ENCODE measurements around the gene TMSB15B.
A peak's percentile ranks its signal among the peaks of the same experiment; 100 is the strongest.
"Not testable (repeated sequence)": the region's sequence is repeated elsewhere in the genome, so short reads cannot be mapped to it uniquely, and the experiment has no call there.

Gene TMSB15B

DNA sequence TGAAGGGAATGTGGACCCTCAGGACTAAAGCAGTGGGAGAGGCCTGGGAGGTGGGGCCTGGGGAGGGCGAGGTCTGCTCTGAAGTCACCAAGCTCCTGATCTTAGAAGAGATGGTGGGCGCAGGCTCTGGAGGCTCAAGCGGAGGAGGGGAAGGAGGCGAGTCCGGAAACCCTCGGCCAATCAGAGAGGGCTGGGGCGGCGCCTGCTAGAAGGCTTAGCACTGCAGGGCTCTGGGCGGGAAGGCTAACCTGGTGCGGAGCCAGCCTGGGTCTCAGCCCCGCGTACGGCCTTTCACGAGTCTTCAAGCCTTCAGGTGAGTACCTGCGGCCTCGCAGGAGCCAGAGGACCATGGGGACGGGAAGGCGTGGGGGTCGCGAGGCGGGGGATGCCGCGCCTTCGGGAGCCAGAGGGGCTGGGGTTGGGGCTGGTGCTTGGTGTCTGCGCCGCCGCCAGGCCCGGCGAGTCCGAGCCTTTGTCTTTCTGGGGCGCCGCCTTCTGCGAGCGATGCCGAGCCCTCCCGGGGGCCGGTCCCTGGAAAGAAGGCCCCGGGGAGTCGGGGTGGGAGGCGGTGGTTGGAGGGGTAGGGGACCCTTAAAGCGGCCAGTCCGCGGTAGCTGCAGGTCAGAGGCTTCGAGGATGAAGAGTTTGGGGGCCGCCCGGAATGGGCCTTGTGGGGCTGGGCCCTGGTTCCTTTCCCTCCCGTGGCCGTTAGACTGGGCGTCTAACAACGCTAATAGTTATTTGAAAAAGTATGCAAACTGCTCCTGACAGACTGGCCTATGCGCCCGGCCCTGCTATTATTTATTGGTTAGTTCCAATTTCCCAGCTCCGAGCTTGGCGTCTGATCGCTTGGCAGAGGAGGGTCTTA is at the start of gene TMSB15B:
TMSB15B (plus strand) TSS at position 217 of the 868 bp plus-strand sequence.
- not testable (repeated sequence) for DNase-seq (ENCODE audit: low spot score)

DNA sequence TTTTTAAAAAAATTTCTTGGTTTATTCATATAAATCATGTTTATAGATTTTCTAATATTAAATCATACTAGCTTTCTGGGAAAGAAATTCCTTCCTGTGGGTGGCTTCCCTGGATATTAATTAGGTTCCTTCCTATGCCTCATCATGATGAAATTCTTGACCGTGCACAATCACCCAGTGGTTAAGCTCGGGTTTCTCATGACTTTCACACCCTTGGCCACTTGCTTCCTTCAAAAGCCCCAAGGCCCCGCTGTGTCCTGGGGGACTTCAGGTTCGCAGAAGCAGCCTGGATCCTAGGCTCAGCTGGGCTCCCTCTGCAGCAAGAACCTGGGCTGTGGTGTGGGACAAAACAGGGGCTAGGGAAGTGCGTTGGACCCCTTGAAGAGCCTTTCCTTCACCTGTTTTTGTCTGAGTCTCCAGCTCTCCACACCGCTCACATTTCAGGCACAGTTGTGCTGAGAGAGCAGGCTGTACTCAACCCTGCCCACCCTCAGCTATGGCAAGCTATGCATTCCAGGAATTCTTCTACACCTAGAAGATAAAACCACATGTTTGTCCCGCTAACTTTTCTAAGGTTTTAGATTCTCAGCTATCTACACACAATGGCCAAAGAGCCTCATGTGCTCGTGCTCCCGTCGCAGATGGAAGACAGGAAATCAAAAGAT is 48.9 kb upstream of the TMSB15B start:
- DNase-seq (ENCODE audit: low spot score): no peak

DNA sequence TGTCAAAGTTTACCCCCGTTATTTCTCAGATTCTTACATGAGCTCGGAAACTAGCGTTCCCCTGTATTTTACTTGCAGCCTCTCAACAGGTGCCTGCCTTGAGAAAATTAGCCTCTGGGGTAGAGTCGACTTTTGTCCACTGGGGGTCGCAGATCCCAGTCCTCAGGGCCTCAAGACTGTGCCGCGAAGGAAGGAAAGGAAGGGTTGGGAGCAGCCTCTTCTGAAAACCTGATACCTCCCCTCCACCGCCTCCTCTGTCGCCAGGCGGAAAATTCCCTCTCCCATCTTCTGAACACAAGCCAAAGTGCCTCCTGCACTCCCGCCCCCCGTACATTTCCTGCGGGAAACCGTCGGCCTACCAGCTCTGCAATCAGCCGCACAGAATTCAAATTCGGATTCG is 44.4 kb upstream of the TMSB15B start:
- DNase-seq (ENCODE audit: low spot score): peak; percentile 69

DNA sequence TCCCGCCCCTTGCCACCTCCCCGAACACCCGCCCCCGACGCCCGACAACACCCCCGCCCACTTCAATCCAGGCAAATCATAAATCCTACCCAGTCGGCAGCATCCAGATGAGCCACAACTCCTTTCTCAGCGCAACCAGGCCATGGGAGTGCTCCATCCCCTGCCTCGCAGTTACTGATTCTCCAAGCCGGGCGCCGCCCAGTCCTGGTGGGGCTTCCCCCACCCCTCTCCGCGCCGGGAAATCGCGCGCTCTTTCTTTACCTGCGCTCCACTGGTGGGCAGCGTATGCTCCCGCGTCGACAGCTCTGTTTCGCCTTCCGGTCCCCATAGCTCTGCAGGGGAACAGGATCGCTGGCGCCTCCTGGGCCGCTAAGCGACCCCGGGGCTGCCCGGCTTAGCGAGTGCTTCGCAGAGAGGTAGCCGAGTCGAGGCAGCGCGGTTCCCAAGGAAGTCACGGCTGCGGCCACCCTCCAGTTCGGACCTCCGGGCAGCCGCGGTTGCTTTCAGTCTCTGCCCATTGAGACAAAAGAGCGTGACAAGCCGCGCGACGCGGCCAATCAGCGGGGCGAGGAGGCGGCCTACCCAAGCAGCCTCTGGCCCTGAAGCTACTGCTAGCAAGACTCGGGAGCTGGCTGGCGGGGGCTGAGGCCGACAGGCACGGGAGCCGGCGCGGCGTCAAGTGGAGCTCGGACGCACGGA is 43.7 kb upstream of the TMSB15B start:
- DNase-seq (ENCODE audit: low spot score): peak; percentile 69

DNA sequence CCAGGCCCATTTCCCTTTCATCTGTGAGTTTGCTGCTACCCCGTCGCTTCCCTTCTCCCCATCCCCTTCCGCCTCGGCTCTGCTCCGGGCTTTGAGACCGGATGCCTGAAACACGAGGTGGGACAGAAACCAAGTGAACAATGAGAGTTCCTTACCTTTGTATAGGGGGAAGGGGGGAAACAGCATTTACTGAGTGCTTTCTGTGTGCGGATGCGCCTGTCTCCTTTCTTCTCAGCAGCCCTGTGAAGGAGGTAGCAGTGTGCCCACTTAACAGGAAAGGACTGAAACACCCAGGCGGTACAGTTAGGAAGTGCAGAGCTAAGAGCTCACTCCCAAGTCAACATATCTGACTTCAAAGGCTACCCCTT is 43.2 kb upstream of the TMSB15B start:
- DNase-seq (ENCODE audit: low spot score): peak; percentile 22

DNA sequence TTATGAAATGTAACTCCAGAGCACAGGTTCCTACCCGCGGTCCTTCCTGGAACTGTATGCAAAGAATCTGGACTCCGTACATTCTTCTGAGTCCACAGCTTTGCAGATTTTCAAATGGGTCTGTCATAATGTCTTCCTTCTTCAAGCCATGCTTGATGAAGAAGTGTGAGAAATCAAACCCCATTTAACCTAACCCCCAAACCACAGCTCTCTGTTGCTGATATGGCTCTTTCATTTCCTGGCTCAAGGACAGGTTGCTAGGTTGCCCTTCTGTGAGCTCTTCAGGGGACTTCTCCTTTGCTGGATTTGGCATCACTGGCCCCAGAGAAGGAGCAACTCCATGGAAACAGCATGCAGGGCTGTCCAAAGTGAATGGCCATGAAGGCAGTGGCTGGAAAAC is 41.9 kb upstream of the TMSB15B start:
- DNase-seq (ENCODE audit: low spot score): not testable (repeated sequence)

DNA sequence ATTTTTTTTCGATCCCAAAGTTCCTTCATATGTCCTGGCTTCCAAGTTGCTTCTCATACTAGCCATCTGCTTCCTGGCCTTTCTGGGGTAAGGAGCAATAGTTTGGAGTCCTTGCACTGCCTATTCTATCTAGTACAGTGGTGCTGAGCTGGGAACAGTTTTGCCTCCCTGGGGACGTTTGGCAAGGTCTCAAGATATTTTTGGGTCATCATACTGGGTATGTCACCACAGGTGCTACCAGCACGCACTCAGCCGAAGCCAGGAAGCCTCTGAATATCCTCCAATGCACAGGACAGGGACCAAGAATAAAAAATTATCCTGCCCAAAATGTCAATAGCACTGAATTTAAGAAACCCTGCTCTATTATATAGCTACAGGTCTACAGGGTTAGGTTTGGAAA is 35.4 kb upstream of the TMSB15B start:
- no peak for DNase-seq (ENCODE audit: low spot score)

DNA sequence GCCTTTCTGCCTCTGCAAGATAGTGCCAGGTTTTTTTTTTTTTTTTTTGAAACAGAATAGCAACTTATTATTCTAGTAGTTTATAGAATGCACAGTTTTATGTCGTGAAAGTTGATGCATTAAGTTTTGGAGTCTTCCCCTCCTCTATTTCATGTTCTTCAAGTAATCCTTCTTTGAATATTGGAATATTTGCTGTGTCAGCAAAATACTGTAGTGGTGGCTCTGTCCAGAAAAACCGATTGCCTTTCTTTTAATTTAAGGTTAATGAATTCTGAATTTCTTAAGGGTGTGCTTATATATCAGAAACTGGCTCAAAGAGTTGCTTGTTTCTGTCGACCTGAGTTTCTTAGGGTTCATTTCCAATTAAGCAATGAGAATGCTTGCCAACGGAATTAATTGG is 34.8 kb upstream of the TMSB15B start:
- DNase-seq (ENCODE audit: low spot score): no peak

DNA sequence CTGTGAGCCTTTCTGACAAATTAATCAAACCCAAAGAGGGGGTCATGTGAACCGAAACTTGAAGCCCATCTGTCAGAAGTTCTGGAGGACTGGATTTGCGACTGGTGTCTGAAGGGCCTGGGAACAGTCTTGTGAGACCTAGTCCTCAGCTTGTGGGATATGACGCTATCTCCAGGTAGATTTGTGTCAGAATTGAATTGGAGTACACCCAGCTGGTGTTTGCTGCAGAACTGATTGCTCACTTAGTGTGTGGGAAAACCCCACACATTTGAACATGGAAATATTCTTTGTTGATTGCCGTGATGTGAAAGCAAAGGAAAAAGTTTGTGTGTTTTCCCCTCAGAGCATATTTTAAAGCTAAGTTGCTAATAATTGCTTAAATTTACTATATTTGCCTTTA is 30.3 kb upstream of the TMSB15B start:
- DNase-seq (ENCODE audit: low spot score): no peak

DNA sequence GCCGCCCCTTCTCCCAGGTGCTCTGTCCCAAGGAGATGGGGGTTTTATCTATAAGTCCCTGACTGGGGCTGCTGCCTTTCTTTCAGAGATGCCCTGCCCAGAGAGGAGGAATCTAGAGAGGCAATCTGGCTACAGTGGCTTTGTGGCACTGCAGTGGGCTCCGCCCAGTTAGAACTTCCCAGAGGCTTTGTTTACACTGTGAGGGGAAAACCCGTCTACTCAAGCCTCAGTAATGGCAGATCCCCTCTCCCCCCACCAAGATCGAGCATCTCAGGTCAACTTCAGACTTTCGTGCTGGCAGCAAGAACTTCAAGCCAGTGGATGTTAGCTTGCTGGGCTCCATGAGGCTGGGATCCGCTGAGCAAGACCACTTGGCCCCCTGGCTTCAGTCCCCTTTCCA is 22.2 kb upstream of the TMSB15B start:
- not testable (repeated sequence) for DNase-seq (ENCODE audit: low spot score)

DNA sequence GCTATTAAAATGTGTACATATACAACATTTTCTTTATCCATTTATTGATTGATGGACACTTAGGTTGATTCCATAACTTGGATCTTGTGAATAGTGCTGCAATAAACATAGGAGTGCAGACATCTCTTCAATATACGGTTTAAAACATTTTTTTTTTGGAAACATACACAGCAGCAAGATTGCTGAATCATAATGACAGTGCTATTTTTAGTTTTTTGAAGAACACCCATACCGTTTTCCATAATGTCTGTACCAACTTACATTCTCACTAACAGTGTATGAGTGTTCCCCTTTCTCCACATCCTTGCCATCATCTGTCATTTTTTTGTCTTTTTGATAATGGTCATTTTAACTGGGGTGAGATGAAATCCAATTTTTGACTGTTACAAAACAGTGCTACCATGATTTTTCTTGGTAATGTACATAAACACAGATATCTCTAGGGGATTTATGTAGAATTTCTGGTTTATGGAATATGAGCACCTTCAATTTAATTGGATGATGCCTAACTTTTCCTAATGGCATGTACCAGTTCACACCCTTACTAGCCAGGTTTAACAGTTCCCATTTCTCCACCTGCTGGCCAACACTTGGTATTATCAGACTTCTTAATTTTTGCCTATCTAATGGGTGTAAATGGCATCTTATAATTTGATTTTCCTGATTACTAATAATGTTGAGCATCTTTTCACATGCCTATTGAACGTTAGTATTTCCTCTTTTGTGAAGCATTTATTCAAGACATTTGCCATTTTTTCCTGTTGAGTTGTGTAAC is 21.0 kb upstream of the TMSB15B start:
- peak; percentile 13 for DNase-seq (ENCODE audit: low spot score)

DNA sequence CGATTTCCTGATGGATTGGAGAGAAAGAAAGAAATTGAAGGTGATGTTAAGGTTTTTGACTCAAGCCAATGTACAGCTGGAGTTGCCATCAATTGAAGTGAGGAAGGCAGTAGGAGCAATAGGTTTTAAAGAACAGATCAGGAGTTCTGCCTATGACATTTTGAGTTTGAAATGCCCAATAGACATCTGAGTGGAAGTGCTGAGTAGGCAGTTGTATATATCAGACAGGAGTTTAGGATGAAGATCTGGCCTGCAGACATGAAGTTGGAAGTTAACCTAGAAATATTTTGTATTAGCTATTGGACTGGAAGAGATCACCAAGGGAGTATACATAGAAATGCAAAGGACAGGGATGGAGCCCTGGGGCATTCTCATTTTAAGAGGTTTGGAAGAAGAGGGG is 12.9 kb upstream of the TMSB15B start:
- no peak for DNase-seq (ENCODE audit: low spot score)

DNA sequence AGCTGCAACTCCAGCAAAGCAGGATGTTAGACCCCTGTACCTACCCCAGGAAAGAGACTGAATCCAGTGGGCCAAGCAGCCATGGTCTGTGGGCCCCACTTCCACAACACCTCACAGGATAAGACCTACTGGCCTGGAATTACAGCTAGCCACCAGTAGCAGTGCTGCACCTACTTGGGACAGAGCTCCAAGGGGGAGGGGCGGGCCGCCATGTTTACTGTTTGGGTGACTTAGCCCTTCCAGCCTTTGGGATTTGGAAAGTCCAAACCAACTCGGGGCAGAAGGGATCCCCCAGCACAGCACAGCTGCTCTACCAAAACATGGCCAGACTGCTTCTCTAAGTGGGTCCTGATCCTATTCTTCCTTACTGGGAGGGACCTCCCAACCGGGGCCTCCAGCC is 9.1 kb upstream of the TMSB15B start:
- DNase-seq (ENCODE audit: low spot score): no peak

DNA sequence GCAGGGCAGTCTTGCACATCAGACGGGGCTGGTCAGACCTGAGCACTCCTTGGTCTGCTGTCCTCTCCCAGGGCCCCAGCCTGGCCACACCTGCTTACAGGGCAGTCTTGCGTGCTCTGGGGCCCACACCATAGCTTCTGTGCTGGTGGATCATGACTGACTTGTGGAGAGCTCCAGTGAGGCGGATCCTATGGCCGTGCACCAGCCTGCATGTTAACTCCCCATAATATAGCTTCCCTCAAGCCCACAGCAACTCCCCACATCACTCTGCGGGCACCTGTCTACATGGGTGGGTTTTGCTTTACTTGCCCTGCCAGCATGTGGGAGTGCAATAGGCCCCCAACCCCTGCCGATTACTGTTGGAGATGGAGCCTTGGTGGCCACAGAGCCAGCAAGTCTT is 8.2 kb upstream of the TMSB15B start:
- DNase-seq (ENCODE audit: low spot score): no peak

DNA sequence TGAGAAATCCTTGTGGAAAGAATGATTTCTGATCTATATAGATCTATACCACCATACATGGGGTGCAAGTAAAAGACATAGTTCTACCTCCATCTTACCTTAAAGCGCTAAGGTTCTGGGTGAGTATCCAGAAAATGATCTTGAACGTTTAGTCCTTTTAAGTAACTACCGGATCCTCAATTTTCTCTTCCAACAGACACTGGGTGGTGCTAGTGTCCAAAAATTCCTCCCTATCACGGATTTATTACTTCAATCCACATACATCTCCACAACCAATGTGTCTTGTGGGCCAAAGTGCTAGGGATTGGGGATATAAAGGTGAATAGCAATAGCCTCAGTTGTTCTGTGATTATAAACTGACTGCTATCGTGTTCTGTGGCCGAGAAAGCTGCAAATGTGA is 1.8 kb upstream of the TMSB15B start:
- not testable (repeated sequence) for DNase-seq (ENCODE audit: low spot score)

DNA sequence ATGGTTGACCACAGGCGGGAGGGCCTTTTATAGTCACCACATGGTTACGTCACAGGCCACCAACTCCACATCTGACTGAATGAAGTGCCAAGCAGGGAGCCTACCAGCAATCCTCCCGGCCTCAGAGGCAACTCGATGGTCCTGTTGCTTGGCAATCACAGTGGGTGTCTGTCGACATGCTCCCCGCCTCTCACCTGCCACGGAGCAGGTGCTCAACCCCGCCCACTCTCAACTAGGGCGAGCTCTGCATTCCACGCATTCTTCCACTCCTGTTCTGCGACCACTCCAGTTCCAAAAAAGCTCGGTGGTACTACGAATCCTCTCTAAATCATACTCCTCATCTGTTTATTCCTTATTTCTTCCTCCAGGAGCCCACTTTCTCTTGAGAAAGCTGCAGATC is 21.1 kb downstream of the TMSB15B start:
- DNase-seq (ENCODE audit: low spot score): not testable (repeated sequence)

DNA sequence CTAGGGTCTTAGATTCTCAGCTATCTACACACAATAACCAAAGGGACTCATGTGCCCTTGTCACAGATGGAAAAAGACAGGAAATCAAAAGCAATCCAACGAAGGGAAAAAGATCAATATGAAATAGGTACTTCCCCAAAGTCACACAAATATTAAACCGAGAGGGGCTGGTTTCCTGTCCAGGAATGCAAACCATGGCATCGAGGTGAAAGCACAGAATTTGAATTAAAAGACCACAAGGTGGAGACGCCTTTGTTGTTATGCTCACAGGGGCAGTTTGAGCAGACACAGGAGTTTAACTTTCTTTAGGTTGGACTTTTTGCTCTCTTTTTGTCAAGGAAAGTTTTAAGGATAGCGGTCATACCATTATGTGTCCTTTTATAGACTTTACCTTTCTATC is 36.8 kb downstream of the TMSB15B start:
- no peak for DNase-seq (ENCODE audit: low spot score)

DNA sequence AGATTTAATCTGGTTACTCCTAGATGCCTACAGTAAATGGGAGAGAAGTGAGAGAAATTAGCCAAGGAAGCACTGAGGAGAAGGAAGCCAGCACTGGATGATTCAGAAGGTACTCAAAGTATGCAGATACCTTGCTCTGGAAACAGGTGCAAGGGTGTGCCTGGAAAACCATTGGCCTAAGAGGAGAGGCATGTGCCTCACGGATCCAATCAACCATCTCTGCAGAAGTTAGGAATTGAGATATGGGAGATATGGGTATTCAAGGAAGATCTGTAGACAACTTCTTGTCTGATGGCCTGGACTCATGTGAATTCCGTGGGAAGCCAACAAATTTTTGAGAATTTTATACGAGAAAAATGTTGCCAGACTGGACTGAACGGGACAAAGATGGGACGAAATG is 46.4 kb downstream of the TMSB15B start:
- no peak for DNase-seq (ENCODE audit: low spot score)

DNA sequence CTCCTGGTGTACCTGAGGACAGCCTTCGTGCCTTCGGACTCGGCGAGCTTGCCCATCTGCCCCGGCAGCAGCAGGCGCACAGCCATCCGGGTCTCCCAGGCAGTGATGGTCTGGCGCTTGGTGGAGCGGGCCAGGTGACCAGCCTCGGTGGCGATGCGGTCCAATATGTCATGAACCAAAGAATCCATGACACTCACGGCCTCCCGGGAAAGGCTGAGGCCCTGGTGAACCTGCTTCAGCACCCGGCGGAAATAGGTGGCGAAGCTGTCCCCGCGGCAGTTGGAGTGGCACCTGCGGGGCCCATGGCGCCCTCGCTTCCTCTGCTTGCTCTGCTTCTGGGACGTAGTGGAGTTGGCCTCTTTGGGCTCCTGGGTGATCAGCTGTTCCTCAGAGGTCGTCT is 50.7 kb downstream of the TMSB15B start:
- DNase-seq (ENCODE audit: low spot score): no peak

DNA sequence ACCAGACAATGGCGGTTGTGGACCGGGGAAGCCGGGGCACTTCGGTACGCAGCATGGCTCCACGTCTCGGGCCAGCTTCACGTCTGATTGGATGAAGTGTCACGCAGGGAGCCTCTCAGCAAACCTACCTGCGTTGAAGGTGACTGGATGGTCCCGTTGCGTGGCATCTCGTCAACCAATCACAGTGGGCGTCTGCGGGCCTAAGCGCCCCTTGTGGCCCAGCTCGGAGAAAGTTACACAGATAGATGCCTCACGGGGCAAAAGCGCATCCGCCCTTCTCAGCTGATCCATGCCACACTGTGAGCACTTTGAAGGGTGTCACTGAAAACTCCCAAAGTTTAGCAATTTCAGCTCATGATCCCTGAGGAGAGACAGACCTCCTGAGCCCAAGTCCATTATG is 51.2 kb downstream of the TMSB15B start, which contains the start of gene H2BW1:
H2BW1 (minus strand) TSS at position 103 of the 400 bp plus-strand sequence. CDS start 132 bp downstream, outside the sequence.
- peak; percentile 7 for DNase-seq (ENCODE audit: low spot score)

DNA sequence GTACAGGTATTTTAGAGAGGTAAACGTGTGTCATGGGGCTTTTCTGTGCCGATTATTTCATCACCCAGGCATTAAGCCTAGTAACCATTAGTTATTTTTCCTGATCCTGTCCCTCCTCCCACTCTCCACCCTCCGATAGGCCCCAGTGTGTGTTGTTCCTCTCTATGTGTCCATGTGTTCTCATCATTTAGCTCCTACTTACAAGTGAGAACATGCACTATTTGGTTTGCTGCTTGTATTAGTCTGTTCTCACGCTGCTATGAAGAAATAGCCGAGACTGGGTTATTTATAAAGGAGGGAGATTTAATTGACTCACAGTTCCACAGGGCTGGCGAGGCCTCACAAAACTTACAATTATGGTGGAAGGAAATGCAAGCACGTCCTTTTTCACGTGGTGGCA is 53.1 kb downstream of the TMSB15B start:
- DNase-seq (ENCODE audit: low spot score): not testable (repeated sequence)

All from iPS-NIHi11 (cell line).